Activated CD4-positive, CD25-positive, alpha-beta regulatory T cell treated with anti-CD3 and anti-CD28 coated beads, Interleukin-2, amount 50 U/mL, for 16 hours (primary cell): ENCODE results near the gene PES1.
"Not testable (repeated sequence)": the region's sequence is repeated elsewhere in the genome, so short reads cannot be mapped to it uniquely, and the experiment has no call there.

Experiments used
- DNase-seq: peaks from one replicate; pipeline ENCODE4 v3.0.0-alpha.2; 2020; ENCODE audit warnings: low read depth, low spot score

Gene PES1

DNA sequence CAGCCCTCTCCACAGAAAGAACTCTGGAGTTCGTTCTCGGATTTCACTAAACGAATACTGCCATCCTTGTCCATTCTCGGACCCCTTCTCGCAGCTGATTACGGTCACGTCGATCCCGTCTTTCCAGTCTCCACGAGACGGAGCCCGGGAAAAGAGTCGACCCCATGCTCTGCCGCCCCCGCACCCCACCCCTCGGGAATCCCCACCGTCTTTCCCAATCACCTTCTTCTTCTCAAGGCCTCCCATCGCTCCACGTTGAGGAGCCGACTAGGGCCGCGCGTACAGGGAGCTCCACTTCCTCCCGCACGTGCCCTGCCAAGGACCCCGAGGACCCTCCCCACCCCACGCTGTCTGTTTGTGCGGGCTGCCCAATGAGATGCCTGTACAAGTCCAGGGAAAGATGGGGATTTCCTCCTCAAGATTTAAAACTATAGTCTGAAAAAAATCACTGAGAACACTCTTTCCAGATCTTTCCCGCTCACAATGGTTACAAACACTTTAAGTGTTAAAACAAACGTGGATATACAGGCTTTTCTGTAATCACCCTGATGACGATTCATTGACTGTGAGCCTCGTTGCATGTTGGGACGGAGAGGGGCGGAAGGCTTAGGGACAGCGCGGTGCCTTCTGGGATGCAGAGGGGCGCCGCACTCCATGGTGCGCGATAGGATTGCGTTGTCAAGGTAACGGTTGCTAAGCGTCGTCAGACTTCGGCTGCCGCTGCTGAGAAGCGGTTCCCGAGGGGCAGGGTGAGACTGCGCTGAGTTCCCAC is at the start of gene PES1:
Gene PES1 (minus strand): TSS at position 323 of the 772 bp plus-strand sequence. CDS start 77 bp downstream, at position 246.
- peak; percentile 92 for DNase-seq

GRCh38 chr22:30640839-30641430 is 49.2 kb upstream of the PES1 start:
- DNase-seq, result no peak

- DNase-seq, result no peak
Observed at GRCh38 chr22:30640361-30640760, 48.7 kb upstream of the PES1 start.

GRCh38 chr22:30637701-30638114 is 46.0 kb upstream of the PES1 start:
- DNase-seq, result no peak

- DNase-seq, result no peak
Observed at GRCh38 chr22:30636226-30637077, 44.7 kb upstream of the PES1 start.

- DNase-seq, result peak; percentile 90
Observed at GRCh38 chr22:30635273-30636225, 43.8 kb upstream of the PES1 start, which contains the start of gene SLC35E4. Gene SLC35E4, plus strand, starts transcription at chr22:30635781. Its CDS starts 670 bp downstream, at chr22:30636451.

- DNase-seq, result peak; percentile 83
Observed at GRCh38 chr22:30634471-30635233, 42.9 kb upstream of the PES1 start.

DNA sequence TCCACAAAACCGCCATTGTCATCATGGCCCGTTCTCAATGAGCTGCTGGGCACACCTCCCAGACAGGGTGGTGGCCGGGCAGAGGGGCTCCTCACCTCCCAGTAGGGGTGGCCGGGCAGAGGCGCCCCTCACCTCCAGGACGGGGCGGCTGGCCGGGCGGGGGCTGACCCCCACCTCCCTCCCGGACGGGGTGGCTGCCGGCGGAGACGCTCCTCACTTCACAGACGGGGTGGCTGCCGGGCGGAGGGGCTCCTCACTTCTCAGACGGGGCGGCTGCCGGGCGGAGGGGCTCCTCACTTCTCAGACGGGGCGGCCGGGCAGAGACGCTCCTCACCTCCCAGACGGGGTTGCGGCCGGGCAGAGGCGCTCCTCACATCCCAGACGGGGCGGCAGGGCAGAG is 39.8 kb upstream of the PES1 start:
- not testable (repeated sequence) for DNase-seq

GRCh38 chr22:30628491-30628890 is 36.8 kb upstream of the PES1 start:
- no peak for DNase-seq

GRCh38 chr22:30627471-30627870 is 35.8 kb upstream of the PES1 start:
- no peak for DNase-seq

DNA sequence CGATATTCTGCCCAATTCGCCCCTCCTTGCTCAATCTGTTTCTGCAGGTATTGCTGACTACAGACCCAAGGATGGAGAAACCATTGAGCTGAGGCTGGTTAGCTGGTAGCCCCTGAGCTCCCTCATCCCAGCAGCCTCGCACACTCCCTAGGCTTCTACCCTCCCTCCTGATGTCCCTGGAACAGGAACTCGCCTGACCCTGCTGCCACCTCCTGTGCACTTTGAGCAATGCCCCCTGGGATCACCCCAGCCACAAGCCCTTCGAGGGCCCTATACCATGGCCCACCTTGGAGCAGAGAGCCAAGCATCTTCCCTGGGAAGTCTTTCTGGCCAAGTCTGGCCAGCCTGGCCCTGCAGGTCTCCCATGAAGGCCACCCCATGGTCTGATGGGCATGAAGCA is 34.7 kb upstream of the PES1 start:
- no peak for DNase-seq

GRCh38 chr22:30619909-30620308 is 28.2 kb upstream of the PES1 start:
- not testable (repeated sequence) for DNase-seq

GRCh38 chr22:30617819-30618218 is 26.1 kb upstream of the PES1 start:
- no peak for DNase-seq

GRCh38 chr22:30615543-30615954 is 23.8 kb upstream of the PES1 start:
- DNase-seq, result no peak

GRCh38 chr22:30614879-30615278 is 23.2 kb upstream of the PES1 start:
- DNase-seq, result no peak

DNA sequence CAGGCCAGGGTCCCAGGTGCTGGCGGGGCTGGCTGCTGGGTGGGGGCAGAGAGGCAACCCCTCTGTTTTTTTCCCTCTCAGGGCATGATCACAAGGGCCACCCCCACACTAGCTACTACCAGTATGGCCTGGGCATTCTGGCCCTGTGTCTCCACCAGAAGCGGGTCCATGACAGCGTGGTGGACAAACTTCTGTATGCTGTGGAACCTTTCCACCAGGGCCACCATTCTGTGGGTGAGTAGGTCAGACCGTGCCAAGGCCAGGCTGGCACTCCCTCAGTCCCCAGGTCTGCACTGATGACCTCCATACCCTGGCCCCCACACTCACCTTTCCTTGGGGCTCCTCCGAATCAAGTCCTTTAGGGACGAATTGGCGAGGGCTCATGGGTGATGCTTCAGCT is 22.6 kb upstream of the PES1 start:
- no peak for DNase-seq

- DNase-seq, result no peak
Observed at GRCh38 chr22:30612789-30613188, 21.1 kb upstream of the PES1 start.

DNA sequence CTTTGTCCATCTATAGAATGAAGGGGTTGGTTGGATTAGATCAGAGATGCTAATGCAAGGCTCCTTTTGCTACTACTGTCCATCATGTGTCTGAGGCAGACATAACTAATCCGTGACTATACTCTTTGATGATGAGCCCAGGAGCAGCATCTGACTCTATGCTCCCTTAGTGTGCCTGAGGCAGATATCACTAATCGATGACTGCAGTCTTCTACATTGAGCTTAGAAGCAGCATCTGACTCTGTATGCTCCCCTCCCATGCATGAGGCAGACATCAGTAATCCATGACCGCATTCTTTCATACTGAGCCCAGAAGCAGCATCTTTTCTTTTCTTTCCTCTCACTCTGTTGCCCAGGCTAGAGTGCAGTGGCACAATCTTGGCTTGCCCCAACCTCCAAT is 19.5 kb upstream of the PES1 start:
- no peak for DNase-seq

DNA sequence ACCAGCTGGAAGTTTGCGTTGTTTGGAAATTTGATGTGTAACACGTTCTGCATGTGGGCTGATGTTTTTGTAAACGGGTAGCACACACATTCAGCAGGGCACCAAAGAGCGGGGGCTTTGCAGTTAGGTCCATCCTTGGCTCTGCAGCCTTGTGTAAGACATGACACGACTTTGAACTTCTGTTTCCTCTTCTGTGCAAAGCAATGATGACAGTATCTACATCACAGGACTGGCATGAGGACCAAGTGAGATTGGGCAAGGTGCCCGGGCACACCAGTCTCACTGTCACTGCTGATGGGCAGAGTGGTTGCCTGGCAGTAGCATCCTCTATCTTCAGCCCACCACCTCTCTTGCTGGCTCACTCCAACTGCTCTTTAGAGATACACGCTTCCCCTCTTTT is 18.6 kb upstream of the PES1 start:
- no peak for DNase-seq
